ENCODE measurements around the gene IRGQ. TPM values are rescaled to one million over a fixed set of nuclear protein-coding genes. Genes with fewer than 3 reads are reported as not detected.
A peak's percentile ranks its signal among the peaks of the same experiment; 100 is the strongest.
"Not testable (repeated sequence)": the region's sequence is repeated elsewhere in the genome, so short reads cannot be mapped to it uniquely, and the experiment has no call there.

The IRGQ gene
- total RNA-seq, 2 experiments from 2014 or later: 11.2 to 14.0 TPM

GRCh38 chr19:43635561-43635940 lies 39.6 kb upstream of the IRGQ start:
- POLR2A ChIA-PET; CTCF ChIA-PET; ATAC-seq; H3K36me3 Mint-ChIP-seq (ENCODE audit: low read depth); H3K27ac Mint-ChIP-seq; DNase-seq; H3K4me3 Mint-ChIP-seq; H3K9me3 Mint-ChIP-seq (ENCODE audit: insufficient read depth): not testable (repeated sequence)
- Mint-ChIP-seq H3K4me1 (ENCODE audit: low read depth) (peaks cover 12% of the 10 kb centered on the region), H3K27me3 (ENCODE audit: low read depth) (peaks cover 33% of the 10 kb centered on the region)

- ChIA-PET CTCF (interaction anchor here (0.7 kb wide), 1 partner anchor 1459 kb away, joined by 3 read pairs; no protein-coding TSS in a partner anchor), POLR2A (no interaction called here)
- Mint-ChIP-seq H3K4me1 (ENCODE audit: low read depth) (peaks cover 9% of the 10 kb centered on the region), H3K27ac (no peak overlapping the region), H3K4me3 (no peak overlapping the region), H3K36me3 (ENCODE audit: low read depth) (no peaks in the 10 kb centered on the region), H3K27me3 (ENCODE audit: low read depth) (peaks cover 29% of the 10 kb centered on the region), H3K9me3 (ENCODE audit: insufficient read depth) (no peaks in the 10 kb centered on the region)
- ATAC-seq (no peak), DNase-seq (no peak)
These were observed 39.1 kb upstream of the IRGQ start for GRCh38 chr19:43634872-43635560.

- ATAC-seq: no peak
- no peak overlapping the region for H3K27ac Mint-ChIP-seq
- H3K9me3 Mint-ChIP-seq (ENCODE audit: insufficient read depth): no peaks in the 10 kb centered on the region
- H3K4me1 Mint-ChIP-seq (ENCODE audit: low read depth): peaks cover 8% of the 10 kb centered on the region
- CTCF ChIA-PET: interaction anchor here (1.2 kb wide), 1 partner anchor 39 kb away, joined by 5 read pairs; the partner anchor contains the start of gene IRGQ
- POLR2A ChIA-PET: no interaction called here
- H3K36me3 Mint-ChIP-seq (ENCODE audit: low read depth): no peaks in the 10 kb centered on the region
- no peak for DNase-seq
- no peak overlapping the region for H3K4me3 Mint-ChIP-seq
- H3K27me3 Mint-ChIP-seq (ENCODE audit: low read depth): peaks cover 27% of the 10 kb centered on the region
These were observed 38.6 kb upstream of the IRGQ start for GRCh38 chr19:43634506-43634871.

- no peak for DNase-seq
- CTCF ChIA-PET: interaction anchor here (1.2 kb wide), 1 partner anchor 39 kb away, joined by 5 read pairs; the partner anchor contains the start of gene IRGQ
- H3K9me3 Mint-ChIP-seq (ENCODE audit: insufficient read depth): no peaks in the 10 kb centered on the region
- H3K4me1 Mint-ChIP-seq (ENCODE audit: low read depth): peaks cover 6% of the 10 kb centered on the region
- peaks cover 25% of the 10 kb centered on the region for H3K27me3 Mint-ChIP-seq (ENCODE audit: low read depth)
- ATAC-seq: no peak
- H3K36me3 Mint-ChIP-seq (ENCODE audit: low read depth): no peaks in the 10 kb centered on the region
- H3K4me3 Mint-ChIP-seq: no peak overlapping the region
- POLR2A ChIA-PET: no interaction called here
- H3K27ac Mint-ChIP-seq: no peak overlapping the region
These were observed 38.1 kb upstream of the IRGQ start for GRCh38 chr19:43634068-43634467.

GRCh38 chr19:43633520-43633919 lies 37.6 kb upstream of the IRGQ start:
- ChIA-PET CTCF (interaction anchor here (1.2 kb wide), 1 partner anchor 38 kb away, joined by 5 read pairs; the partner anchor contains the start of gene IRGQ), POLR2A (no interaction called here)
- no peak overlapping the region for H3K27ac Mint-ChIP-seq
- peaks cover 22% of the 10 kb centered on the region for H3K27me3 Mint-ChIP-seq (ENCODE audit: low read depth)
- H3K4me1 Mint-ChIP-seq (ENCODE audit: low read depth): peaks cover under 1% of the 10 kb centered on the region
- no peak for DNase-seq
- no peak for ATAC-seq
- no peaks in the 10 kb centered on the region for H3K9me3 Mint-ChIP-seq (ENCODE audit: insufficient read depth)
- no peaks in the 10 kb centered on the region for H3K36me3 Mint-ChIP-seq (ENCODE audit: low read depth)
- no peak overlapping the region for H3K4me3 Mint-ChIP-seq

- CTCF ChIA-PET: no interaction called here
- H3K9me3 Mint-ChIP-seq (ENCODE audit: insufficient read depth): no peaks in the 10 kb centered on the region
- no peaks in the 10 kb centered on the region for H3K36me3 Mint-ChIP-seq (ENCODE audit: low read depth)
- DNase-seq (no peak), ATAC-seq (no peak)
- peaks cover 6% of the 10 kb centered on the region for H3K4me1 Mint-ChIP-seq (ENCODE audit: low read depth)
- no peak overlapping the region for H3K4me3 Mint-ChIP-seq
- no peak overlapping the region for H3K27ac Mint-ChIP-seq
- POLR2A ChIA-PET: no interaction called here
- H3K27me3 Mint-ChIP-seq (ENCODE audit: low read depth): peaks cover 7% of the 10 kb centered on the region
These were observed 35.6 kb upstream of the IRGQ start for GRCh38 chr19:43631491-43631890.

GRCh38 chr19:43628646-43629326 lies 32.9 kb upstream of the IRGQ start:
- H3K4me3 Mint-ChIP-seq: no peak overlapping the region
- ATAC-seq (no peak), DNase-seq (no peak)
- CTCF ChIA-PET: interaction anchor here (1.3 kb wide), 1 partner anchor 73 kb away, joined by 3 read pairs; no protein-coding TSS in a partner anchor
- peaks cover 26% of the 10 kb centered on the region for H3K4me1 Mint-ChIP-seq (ENCODE audit: low read depth)
- no peaks in the 10 kb centered on the region for H3K9me3 Mint-ChIP-seq (ENCODE audit: insufficient read depth)
- peaks cover 5% of the 10 kb centered on the region for H3K27me3 Mint-ChIP-seq (ENCODE audit: low read depth)
- H3K36me3 Mint-ChIP-seq (ENCODE audit: low read depth): no peaks in the 10 kb centered on the region
- H3K27ac Mint-ChIP-seq: no peak overlapping the region
- POLR2A ChIA-PET: interaction anchor here (1.0 kb wide), 1 partner anchor 13 kb away, joined by 5 read pairs; no protein-coding TSS in a partner anchor

GRCh38 chr19:43626838-43627237 lies 30.9 kb upstream of the IRGQ start:
- Mint-ChIP-seq H3K36me3 (ENCODE audit: low read depth) (no peaks in the 10 kb centered on the region), H3K27me3 (ENCODE audit: low read depth) (peaks cover 5% of the 10 kb centered on the region), H3K9me3 (ENCODE audit: insufficient read depth) (no peaks in the 10 kb centered on the region), H3K4me3 (no peak overlapping the region), H3K27ac (no peak overlapping the region), H3K4me1 (ENCODE audit: low read depth) (peaks cover 26% of the 10 kb centered on the region)
- ATAC-seq (no peak), DNase-seq (no peak)
- CTCF ChIA-PET: interaction anchor here (0.7 to 1.9 kb wide), 3 partner anchors 32 to 99 kb away, joined by 3 to 6 read pairs (median 3); no protein-coding TSS in a partner anchor
- POLR2A ChIA-PET: interaction anchor here (0.6 kb wide), 1 partner anchor 169 kb away, joined by 3 read pairs; no protein-coding TSS in a partner anchor

GRCh38 chr19:43625918-43626579 lies 30.1 kb upstream of the IRGQ start:
- Mint-ChIP-seq H3K27me3 (ENCODE audit: low read depth) (peaks cover 5% of the 10 kb centered on the region), H3K27ac (no peak overlapping the region), H3K4me1 (ENCODE audit: low read depth) (peaks cover 28% of the 10 kb centered on the region), H3K4me3 (no peak overlapping the region), H3K36me3 (ENCODE audit: low read depth) (no peaks in the 10 kb centered on the region), H3K9me3 (ENCODE audit: insufficient read depth) (no peaks in the 10 kb centered on the region)
- ChIA-PET CTCF (interaction anchor here (0.7 to 1.9 kb wide), 2 partner anchors 31 to 98 kb away, joined by 3 to 6 read pairs; no protein-coding TSS in a partner anchor), POLR2A (interaction anchor here (0.6 kb wide), 1 partner anchor 168 kb away, joined by 3 read pairs; no protein-coding TSS in a partner anchor)
- DNase-seq (no peak), ATAC-seq (no peak)

- ATAC-seq (peak; percentile 82), DNase-seq (peak; percentile 91)
- POLR2A ChIA-PET: no interaction called here
- Mint-ChIP-seq H3K27ac (no peak overlapping the region), H3K36me3 (ENCODE audit: low read depth) (no peaks in the 10 kb centered on the region), H3K27me3 (ENCODE audit: low read depth) (peaks cover 5% of the 10 kb centered on the region), H3K4me1 (ENCODE audit: low read depth) (peaks cover 39% of the 10 kb centered on the region), H3K4me3 (no peak overlapping the region), H3K9me3 (ENCODE audit: insufficient read depth) (no peaks in the 10 kb centered on the region)
- CTCF ChIA-PET: interaction anchor here (0.7 to 1.0 kb wide), 2 partner anchors 29 to 31 kb away, joined by 3 read pairs; partner anchors contain the start of genes IRGQ and ZNF576
These were observed 29.0 kb upstream of the IRGQ start for GRCh38 chr19:43624933-43625332.

- Mint-ChIP-seq H3K27ac (no peak overlapping the region), H3K9me3 (ENCODE audit: insufficient read depth) (no peaks in the 10 kb centered on the region), H3K36me3 (ENCODE audit: low read depth) (no peaks in the 10 kb centered on the region), H3K4me3 (no peak overlapping the region), H3K4me1 (ENCODE audit: low read depth) (peaks cover 40% of the 10 kb centered on the region), H3K27me3 (ENCODE audit: low read depth) (peaks cover 5% of the 10 kb centered on the region)
- POLR2A ChIA-PET: no interaction called here
- ATAC-seq (no peak), DNase-seq (no peak)
- CTCF ChIA-PET: interaction anchor here (1.0 kb wide), 1 partner anchor 31 kb away, joined by 3 read pairs; no protein-coding TSS in a partner anchor
These were observed 28.1 kb upstream of the IRGQ start for GRCh38 chr19:43623889-43624670.
